ENCODE measurements around the gene IL19. TPM values are rescaled to one million over a fixed set of nuclear protein-coding genes. Genes with fewer than 3 reads are reported as not detected.
"Not testable (repeated sequence)": the region's sequence is repeated elsewhere in the genome, so short reads cannot be mapped to it uniquely, and the experiment has no call there.

IL19 gene
- total RNA-seq, 1 donor from 2014 or later = not detected

DNA sequence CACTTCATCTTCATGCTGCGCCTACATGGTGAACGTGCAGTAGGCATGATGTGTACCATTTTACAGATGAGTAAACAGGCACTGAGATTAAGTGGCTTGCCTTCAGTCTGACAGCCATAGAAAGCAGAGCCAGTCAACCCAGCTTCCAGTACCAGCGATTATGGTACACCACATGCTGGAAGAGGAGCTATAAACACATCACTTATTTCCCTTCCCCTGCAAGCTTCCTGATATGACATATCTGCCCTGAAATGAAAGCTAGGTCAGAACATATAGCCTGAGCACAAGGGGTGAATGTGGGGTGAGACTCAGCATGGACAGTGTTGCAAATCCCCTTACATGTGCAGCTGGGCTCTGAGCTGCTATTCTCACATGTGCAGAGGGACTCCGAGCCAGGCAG is 61.1 kb downstream of the IL19 start:
- DNase-seq (ENCODE audit: low read depth, low spot score) = no peak

DNA sequence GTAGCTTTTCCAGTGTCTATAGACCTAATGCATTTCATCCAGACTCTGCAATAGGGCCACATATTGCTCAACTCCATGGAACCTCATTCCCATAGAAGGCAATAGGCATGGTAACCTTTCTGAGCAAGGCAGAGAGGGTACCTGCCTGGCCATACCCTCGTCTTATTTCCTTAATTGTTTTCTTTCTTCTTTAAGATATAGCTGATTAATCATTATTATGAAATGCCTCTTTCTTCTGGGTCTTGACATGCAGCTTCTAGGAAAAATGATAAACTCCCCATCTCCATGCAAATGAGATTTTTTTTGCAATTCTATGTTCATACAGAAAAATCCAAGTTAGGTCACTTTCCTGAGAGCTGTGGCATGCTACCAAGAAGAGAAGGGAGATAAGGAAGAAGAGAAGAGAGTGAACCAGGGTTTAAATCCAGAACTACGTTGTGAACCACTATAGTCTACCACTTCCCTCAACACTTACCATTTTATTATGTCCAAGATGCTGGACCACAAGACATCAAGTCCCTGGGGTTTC is 61.8 kb downstream of the IL19 start:
- DNase-seq (ENCODE audit: low read depth, low spot score) = no peak

DNA sequence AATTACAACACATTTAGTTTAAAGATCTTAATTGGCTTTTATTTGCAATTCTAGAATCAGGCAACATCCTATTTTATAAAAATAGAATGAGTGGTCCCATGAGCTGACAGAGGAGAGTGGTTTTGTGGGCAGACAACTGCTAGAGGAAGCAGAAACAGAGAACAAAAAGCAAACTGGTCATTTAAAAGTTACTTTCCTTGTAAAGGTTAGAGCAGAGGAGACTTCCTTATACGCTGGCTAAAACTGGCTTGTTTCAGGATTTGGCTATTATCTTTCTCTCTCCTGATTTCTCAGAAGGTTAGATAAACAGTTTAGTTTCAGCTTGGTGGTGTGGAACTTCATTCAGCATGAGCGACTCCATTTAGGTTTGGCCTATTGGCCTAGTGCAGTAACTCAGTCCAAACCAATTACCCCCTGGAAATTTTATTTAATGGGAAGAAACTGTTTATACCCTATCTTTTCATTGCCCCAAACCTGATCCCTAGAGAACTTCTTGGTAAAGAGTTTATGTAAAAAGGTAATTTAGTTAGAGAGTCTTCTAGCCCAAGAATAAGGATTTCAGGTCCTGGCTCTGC is 62.6 kb downstream of the IL19 start:
- DNase-seq (ENCODE audit: low read depth, low spot score) = no peak

DNA sequence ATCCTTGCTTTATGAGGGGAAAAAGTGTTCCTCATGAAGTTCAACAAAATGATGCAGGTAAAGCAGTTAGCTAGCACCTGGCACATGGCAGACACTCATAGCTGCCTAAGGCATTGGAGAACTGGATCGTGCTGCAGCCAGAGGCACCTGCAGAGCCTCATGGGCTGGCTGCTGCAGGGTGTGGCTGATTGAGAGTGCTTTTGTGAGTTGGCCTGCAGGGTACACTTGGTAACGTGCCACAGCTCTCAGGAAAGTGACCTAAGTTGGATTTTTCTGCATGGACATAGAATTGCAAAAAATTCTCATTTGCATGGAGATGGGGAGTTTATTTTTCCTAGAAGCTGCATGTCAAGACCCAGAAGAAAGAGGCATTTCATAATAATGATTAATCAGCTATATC is 63.2 kb downstream of the IL19 start:
- DNase-seq (ENCODE audit: low read depth, low spot score) = no peak

DNA sequence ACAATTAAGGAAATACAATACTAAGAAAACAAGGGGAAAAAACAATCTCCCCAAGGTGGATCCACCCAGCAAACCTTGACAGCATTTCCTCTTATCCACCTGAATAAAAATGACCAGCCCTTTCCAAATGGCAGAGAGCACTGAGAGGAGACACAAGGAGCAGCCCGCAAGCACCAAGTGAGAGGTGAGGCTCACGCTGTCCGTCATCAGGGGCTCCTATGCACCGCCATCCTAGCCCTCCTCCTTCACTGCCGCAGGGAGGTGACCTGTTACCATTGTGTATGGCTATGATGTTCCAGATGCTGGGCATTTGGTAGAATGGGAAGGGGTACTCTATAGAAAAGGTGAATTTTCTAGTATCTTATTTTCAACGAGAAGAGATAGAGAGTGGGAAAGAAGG is 63.6 kb downstream of the IL19 start:
- DNase-seq (ENCODE audit: low read depth, low spot score) = no peak

DNA sequence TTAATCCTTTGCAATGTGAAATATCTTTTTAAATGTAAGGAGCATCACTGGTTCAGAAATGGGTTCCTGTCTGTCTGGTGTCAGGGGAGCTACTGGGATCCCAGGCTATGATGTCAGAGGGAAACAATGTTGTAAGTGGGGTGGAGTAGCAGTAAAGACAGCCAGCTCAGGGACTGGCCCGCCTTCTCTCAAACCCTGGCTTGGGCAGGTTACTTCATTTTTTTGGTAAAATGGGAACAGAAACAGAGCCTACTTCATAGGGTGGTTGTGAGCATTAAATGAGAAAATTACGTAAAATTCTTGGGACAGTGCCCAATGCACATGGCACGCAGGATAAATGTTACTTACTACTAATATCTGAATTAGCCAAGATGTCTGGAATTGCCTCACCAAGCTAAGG is 64.1 kb downstream of the IL19 start:
- no peak for DNase-seq (ENCODE audit: low read depth, low spot score)

DNA sequence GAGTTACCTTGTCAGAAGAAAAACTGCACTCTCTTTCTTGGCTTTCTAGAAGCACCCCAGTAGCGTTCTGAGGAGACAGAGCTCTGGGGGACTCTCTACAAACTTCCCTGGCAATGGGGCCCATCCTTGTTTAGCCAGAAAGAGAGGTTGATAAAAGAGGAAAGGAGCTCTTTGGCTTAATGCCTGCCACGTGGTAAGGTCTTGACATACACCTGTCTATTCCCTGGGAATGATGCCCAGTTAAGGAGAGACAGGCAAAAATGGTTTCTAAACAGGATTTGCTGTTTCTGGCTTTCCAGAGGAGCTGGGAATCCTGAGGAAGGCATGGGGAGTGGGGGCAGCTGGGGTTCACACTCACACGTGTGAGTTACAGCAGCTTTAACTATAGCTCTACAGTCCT is 64.6 kb downstream of the IL19 start:
- no peak for DNase-seq (ENCODE audit: low read depth, low spot score)

DNA sequence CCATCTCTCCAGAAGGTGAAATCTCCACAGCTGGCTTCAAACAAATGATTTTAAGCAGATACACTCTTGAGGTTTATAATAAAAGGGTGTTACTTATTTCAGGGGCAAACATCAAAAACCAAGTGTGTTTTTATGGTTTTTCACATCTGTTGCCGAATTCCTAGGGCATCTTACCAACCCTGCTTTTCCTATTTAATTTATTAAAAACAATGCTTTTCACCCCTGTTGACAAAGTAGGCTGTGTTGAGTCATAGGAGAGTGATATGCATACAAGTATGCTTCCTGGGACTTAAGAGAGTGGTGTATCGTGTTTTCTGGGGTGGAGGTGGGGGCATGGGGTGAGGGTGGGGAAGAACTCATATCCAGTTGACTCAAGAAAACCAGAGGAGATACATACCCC is 65.5 kb downstream of the IL19 start:
- DNase-seq (ENCODE audit: low read depth, low spot score) = no peak

DNA sequence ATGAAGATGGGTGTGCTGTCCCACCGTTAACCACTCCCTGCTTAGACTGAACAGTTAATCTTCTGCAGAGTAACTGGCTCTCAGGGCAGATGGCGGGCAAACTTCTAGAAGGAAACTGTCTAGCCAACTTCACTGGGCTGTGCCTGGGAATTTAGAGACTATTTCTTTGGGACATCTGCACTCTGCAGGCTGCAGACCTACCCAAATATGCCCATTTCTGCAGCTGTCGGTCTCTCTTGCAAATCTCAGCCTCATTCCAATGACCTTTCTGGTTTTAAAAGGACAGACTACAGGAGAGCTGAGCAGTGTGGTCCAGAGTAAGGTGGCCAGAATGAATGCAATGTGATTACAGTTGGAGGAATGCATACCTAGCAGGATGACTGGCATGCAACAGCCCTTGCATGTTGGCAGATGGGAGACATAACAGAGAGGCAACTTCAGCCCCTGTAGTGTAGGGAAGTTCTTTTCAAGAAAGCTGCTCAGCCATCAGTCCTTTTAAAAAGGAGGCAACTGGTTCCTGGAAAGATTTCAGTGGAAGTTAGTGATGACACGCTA is 68.5 kb downstream of the IL19 start:
- DNase-seq (ENCODE audit: low read depth, low spot score) = no peak

DNA sequence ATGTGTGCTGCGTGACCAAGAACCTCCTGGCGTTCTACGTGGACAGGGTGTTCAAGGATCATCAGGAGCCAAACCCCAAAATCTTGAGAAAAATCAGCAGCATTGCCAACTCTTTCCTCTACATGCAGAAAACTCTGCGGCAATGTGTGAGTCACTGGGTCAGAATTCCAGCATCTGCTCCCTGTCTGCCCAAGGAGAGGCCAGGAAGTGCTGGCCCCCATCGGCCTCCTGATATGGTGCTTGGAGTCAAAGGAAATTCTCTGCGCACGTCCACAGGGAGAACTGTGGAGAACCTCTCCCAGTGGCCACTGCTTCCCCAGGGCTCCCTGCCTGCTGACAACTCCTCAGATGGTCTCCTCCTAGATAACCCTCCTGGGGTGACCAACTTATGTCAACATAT is 69.3 kb downstream of the IL19 start:
- no peak for DNase-seq (ENCODE audit: low read depth, low spot score)

DNA sequence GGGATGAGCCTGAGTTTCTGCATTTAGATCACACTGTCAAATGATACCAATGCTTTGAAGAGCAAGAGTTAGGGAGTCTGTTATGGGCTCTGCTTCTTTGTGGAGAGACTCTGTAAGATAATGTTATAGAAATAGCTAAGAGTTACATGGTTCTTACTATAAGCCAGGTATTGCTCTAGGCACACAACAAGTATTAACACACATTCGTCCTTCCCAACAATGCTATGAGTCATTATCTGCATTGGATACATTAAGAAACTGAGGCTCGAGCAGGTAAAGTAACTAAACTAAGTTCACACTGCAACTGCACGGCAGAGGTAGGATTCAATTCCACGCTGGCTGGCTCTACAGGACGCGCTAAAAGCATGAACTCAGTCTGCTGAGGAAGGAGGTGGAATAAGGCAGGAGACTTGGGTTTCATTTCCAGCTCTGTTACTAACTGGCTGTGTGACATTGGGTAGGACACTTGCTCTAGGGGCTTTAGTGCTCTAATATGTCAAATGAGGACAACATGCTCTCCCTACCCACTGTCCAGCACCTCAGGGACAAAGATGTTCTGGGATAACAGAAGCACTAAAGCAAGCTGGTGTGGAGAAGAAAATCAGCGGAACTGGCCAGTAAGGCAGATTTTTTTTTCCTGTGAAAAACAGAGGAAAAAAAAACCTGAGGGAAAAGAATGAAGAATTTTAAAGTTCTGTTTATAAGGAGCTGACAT is 71.2 kb downstream of the IL19 start:
- DNase-seq (ENCODE audit: low read depth, low spot score) = no peak

DNA sequence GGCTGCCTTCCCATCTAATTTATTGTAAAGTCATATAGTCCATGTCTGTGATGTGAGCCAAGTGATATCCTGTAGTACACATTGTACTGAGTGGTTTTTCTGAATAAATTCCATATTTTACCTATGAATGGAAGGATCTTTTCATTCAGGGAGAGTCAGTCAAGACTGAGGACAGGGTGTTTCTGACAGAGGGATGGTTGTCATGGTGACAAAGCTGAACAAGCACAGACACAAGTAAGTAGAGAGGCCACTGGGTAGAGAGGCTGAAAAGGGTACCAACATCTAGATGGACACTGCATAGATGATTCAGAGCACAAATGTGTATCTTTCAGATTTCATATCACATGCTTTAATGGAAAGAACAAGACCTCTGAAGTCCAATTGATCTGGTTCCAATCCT is 72.3 kb downstream of the IL19 start:
- DNase-seq (ENCODE audit: low read depth, low spot score) = no peak

DNA sequence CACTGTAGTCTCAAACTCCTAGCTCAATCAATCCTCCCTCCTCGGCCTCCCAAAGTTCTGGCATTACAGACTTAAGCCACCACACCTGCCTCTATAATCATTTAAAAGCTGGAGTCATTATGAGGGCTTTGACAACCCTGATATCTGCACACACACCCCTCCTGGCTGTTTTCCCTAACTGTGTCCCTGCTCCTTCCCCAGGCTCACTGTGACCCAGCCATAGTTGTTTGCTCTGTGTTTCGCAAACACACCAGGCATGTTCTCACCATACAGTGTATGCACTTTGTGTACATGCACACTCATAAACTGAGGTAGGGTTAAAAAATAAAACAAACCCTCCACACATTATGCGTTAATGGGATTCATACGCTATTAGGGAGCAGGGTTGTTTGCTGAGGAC is 73.1 kb downstream of the IL19 start:
- DNase-seq (ENCODE audit: low read depth, low spot score) = no peak

DNA sequence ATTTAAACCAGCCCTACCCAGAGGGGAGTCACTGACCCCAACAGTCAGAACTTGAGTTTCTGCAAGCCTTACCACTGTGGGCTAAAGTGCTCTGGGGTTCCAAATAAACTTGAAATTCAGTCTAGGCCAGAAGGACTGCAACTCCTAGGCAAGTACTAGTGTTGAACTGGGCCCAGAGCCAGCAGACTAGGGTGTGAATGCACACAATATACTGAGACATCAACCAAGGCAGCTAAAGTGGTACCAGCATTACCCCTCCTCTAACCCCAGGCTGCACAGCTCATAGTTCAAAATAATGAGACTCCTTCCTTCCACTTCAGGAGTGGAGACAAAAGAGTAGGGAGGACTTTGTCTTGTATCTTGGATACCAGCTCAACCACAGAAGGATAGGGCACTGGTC is 75.9 kb downstream of the IL19 start:
- DNase-seq (ENCODE audit: low read depth, low spot score) = no peak

DNA sequence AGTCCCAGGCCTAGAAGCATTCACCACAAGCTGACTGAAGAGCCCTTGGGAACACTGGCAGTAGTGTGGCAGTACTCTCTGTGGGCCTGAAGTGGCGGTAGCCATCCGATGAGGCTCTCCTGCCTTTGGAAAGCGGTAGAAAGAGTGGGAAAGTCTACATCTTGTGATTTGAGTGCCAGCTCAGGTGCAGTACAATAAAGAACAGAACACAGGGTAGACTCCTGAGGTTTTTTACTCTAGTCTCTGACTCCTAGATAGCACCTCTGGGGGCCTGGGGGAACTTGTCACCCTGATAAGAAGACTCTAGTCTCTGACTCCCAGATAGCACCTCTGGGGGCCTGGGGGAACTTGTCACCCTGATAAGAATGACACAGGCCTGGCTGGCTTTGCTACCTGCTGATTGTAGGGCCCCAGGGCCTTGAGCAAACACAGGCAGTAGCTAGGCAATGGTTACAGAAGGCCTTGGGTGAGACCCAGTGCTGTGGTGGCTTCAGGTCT is 76.8 kb downstream of the IL19 start:
- no peak for DNase-seq (ENCODE audit: low read depth, low spot score)

DNA sequence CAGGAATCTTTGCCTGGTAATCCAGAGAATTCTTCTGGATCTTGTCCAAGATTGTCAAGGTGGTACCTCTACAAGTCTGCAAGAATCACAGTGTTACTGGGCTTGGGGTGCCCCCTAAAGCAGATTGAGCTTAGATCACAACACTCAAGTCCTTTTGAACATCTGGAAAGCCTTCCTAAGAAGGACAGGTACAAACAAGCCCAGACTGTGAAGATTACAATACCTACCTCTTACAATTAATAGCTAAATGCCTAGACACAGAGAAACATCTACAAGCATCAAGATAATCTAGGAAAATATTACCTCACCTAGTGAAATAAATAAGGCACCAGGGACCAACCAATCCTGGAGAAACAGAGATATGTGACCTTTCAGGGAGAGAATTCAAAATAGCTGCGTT is 77.4 kb downstream of the IL19 start:
- no peak for DNase-seq (ENCODE audit: low read depth, low spot score)

DNA sequence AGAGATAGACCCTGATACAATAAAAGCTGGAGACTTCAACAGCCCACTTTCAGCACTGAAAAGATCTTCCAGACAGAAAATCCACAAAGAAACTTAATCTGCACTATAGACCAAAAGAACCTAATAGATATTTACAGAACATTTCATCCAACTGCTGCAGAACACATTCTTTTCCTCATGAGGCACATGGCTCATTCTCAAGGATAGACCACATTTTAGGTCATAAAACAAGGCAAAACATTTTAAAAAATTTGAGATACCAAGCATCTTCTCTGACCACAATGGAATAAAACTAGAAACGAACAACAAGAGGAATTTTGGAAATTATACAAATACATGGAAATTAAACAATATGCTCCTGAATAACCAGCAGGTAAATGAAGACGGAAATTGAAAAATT is 79.8 kb downstream of the IL19 start:
- DNase-seq (ENCODE audit: low read depth, low spot score) = no peak

DNA sequence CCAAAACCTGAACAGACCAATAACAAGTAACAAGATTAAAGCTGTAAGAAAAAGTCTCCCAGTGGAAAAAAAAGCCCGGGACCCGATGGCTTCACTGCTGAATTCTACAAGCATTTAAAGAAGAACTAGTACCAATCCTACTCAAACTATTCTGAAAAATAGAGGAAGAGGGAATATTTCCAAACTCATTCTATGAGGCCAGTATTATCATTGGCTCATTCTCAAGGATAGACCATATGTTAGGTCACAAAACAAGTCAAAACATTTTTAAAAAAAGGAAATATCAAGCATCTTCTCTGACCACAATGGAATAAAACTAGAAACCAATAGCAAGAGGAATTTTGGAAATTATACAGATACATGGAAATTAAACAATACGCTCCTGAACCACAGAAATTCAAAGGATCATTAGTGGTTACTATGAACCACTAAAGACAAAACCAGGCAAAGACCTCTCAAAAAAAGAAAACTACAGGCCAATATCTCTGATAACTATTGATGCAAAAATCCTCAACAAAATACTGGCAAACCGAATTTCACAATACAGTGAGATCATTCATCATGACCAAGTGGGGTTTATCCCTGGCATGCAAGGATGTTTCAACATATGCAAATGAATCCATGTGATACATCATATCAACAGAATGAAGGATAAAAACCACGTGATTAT is 80.9 kb downstream of the IL19 start:
- DNase-seq (ENCODE audit: low read depth, low spot score) = no peak

DNA sequence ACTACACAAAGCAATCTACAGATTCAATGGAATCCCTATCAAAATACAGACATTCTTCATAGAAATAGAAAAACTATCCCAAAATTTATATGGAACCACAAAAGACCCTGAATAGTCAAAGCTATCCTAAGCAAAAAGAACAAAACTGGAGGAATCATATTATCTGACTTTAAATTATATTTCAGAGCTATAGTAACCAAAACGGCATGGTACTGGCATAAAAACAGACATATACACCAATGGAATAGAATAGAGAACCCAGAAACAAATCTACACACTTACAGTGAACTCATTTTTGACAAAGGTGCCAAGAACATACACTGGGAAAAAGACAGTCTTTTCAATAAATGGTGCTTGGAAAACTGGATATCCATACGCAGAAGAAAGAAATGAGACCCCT is 82.1 kb downstream of the IL19 start:
- DNase-seq (ENCODE audit: low read depth, low spot score) = not testable (repeated sequence)

DNA sequence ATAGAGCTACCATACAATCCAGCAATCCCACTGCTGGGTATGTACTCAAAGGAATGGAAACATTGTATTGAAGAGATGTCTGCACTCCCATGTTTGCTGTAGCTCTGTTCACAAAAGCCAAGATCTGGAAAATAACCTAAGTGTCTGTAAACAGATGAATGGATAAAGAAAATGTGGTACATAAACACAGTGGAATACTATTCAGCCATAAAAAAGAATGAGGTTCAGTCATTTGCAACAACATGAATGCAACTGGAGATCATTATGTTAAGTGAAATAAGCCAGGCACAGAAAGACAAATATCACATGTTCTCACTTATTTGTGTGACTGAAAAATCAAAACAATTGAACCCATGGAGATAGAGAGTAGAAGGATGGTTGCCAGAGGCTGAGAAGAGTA is 83.1 kb downstream of the IL19 start:
- not testable (repeated sequence) for DNase-seq (ENCODE audit: low read depth, low spot score)

DNA sequence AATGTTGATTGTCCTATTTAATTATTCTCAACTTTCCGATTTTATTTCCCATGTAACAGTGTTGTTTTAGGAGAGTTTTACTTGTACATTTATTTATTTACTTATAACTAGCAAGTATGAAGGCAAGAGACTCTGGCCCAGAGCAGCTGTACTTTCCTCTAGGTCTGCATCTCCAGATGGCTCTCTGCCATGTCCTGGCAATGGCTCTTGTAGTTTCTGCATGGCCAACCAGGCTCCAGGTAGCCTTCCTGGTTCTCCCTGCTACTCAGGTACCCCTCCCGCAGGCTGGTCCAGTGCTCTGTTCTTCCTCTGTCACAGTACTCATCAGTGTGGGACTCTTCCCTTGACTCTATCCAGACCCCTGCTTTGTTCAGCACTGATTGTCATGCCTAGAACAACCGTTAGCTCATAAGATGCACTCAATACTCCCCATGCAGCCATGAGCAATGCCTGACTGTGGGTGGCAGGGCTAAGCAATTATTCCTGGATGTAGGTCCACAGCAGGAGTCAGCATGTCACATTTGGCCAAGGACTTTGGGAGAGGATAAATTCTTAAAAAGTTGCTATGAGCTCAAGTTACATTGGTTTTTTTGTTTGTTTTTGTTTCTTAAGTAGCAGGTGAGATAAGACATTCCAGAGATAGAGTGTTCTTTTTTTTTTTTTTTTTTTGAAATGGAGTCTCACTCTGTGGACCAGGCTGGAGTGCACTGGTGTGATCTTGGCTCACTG is 84.0 kb downstream of the IL19 start:
- DNase-seq (ENCODE audit: low read depth, low spot score) = no peak

DNA sequence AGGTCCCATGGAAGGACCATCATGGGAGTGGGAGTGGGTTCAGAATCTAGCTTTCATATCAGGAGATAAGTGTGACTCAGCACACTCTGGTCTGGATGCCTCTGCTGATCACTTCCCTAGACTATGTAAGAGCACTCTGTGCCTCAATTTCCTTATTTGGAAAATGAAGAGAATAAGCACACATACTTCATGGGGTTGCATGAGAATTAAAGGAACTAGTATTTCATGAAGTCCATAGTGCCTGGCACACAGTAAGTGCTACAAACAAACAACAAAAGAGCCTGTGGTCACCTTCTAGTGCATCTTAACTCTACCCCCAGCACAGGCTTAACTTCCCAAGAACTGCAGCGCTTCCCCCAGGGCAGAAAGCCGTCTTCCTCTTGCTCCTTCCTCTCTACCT is 85.3 kb downstream of the IL19 start:
- DNase-seq (ENCODE audit: low read depth, low spot score) = no peak

All from pulmonary artery endothelial cell (primary cell).